ENCODE data around the gene RYR1.

RYR1 gene

GRCh38 chr19:38519168-38519567 is 85.7 kb downstream of the RYR1 start:
- no peak for DNase-seq

GRCh38 chr19:38519988-38520387 is 86.5 kb downstream of the RYR1 start:
- DNase-seq: no peak

- DNase-seq: no peak
These were observed 89.4 kb downstream of the RYR1 start for GRCh38 chr19:38522915-38523314.

DNA sequence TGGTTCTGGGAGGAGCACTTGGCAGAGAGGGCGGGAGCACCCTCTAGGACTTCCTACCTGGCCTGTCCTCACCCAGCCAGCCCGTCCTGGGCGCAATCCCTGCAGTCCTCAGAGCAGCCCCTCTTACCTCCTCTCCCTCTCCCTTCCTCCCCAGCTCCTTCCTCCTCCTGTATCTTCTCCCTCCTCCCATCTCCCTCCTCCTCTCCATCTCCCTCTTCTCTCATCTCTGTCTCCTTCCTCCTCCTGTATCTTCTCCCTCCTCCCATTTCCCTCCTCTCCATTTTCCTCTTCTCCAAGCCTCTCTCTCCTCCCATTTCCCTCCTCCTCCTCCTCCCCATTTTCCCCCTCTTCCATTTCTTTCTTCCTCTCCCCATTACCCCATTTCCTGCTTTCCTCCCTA is 89.8 kb downstream of the RYR1 start:
- DNase-seq: no peak

DNA sequence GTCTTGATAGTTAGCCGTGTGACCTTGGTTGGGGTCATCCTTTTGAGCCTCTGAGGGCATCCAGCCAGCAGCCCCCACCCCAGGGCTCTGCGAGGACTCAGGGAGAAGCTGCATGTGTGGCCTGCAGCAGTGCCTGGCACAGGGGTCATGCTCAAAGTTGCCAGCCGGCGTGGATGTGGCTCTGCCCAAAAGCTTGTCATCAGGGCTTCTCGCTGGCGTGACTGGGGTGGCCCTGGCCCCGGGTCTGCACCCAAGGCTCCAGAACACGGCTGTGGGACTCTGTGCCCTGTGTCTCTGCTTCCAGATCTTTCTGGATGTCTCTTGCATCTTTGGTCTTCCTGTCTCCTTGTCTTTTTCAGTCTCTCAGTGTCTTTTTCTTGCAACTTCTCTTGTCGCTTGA is 90.9 kb downstream of the RYR1 start:
- no peak for DNase-seq

GRCh38 chr19:38524994-38525634 is 91.6 kb downstream of the RYR1 start:
- no peak for DNase-seq

- DNase-seq: no peak
These were observed 92.9 kb downstream of the RYR1 start for GRCh38 chr19:38526430-38526829.

GRCh38 chr19:38527466-38528136 is 94.1 kb downstream of the RYR1 start:
- no peak for DNase-seq

GRCh38 chr19:38528213-38528755 is 94.8 kb downstream of the RYR1 start:
- no peak for DNase-seq

DNA sequence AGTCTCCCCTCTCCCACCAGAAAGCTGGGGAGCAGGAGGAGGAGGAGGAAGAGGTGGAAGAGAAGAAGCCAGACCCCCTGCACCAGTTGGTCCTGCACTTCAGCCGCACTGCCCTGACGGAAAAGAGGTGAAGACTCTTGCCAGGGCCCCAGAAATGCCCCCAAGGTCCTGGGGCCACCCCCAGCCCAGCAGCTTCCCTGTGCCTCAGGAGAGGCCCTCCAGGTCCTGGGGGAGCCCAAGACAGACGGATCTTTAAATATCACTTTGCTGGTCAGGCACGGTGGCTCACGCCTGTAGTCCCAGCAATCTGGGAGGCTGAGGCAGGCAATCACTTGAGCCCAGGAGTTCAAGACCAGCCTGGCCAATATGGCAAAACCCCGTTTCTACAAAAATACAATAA is 95.4 kb downstream of the RYR1 start:
- no peak for DNase-seq

DNA sequence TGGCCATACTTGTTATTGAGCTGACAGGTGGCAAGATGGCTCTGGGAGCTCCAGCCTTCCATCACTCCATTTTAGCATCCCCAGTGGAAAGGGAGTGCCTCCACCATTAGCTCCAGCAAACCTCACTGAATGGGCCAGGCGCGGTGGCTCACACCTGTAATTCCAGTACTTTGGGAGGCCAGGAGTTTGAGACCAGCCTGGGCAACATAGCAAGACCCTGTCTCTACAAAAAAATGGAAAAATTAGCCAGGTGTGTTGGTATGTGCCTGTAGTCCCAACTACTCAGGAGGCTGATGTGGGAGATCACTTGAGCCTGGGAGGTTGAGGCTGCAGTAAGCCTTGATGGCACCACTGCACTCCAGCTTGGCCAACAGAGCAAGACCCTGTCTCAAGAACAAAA is 98.0 kb downstream of the RYR1 start:
- DNase-seq: no peak

- DNase-seq: no peak
These were observed 99.4 kb downstream of the RYR1 start for GRCh38 chr19:38532939-38533338.

GRCh38 chr19:38534574-38534973 is 101.1 kb downstream of the RYR1 start:
- DNase-seq: no peak

DNA sequence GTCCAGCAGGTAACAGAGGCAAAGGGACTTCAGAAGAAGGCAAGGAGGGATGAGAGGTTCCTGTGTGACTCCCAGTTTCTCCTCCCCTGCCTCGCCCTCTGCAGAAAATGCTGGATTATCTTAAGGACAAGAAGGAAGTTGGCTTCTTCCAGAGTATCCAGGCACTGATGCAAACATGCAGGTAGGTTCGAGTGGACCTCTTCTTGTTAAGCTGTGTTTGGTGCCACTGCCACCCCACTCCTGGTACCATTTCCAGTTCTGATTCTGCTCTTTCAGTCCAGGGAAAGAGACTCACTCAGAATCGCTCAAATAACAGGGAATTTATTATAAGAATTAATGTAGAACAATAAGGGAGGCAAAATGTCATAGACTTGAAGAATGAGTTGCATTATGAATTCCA is 101.7 kb downstream of the RYR1 start:
- DNase-seq: no peak

DNA sequence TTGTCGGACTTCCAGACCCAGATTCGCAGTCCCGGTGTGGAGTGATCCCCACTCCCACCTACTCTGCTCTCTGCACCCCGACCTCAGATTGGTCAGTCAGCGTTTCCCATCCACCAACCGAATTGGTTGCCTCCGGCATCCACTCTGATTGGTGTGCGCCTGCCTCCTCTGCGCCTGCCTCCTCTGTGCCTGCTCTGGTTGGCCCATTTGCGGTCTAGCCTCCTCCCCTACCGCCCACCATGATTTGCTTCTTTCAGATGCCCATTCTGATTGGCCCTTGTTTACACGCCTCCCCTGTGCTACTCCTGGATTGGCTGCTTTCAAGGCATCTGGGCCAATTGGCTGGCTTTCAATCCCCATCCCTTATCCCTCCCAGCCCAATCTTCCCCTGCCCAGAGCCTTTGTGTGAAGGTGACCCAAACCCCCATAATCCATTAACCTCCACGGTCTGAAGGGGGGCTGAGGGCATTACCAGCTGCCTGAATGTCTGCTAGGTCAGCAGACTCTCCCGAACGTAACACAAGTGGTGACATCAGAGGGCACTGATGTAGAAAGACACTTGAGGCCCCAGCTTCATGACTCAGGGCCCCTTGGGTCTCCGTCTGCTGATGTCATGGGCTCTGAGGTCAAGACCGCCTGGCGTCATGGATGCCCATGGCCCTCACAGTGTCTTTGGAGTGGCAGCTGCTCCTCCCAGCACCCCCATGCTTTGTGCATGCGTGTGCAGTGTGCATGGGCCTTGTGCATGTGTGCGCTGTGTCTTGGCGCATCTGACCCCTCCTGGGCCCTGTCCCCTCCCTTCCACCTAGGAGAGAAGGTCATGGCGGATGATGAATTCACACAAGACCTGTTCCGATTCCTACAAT is 103.8 kb downstream of the RYR1 start:
- no peak for DNase-seq

- no peak for DNase-seq
These were observed 104.9 kb downstream of the RYR1 start for GRCh38 chr19:38538386-38538785.

DNA sequence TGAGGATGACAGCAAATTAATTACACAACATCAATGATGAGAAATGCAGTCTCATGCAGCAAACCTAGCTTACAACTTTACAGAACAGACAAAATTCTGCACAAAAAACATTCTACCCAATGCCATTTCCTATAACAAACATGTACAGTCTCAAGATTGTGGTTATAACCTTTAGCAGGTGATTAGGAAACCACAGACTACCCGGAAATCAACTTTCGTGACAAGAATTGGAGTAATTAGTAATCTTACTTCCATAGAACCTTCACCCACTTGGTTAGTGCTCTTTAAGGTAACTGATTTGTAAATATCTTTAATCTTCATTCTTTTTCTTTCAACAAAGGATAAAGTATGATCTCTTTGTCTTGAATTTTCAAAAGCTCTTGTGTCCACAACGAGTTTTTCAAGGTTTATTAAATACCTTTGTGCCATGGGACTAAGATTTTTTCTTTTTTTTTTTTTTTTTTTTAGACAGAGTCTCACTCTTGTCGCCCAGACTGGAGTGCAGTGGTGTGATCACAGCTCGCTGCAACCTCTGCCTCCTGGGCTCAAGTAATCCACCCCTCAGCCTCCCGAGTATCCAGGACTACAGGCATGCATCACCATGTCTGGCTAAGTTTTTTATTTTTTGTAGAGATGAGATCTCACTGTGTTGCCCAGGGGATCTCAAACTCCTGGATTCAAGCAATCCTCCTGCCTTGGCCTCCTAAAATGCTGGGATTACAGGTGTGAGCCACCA is 105.5 kb downstream of the RYR1 start:
- no peak for DNase-seq

GRCh38 chr19:38539751-38540150 is 106.3 kb downstream of the RYR1 start:
- DNase-seq: no peak

- no peak for DNase-seq
These were observed 108.5 kb downstream of the RYR1 start for GRCh38 chr19:38542040-38542439.

DNA sequence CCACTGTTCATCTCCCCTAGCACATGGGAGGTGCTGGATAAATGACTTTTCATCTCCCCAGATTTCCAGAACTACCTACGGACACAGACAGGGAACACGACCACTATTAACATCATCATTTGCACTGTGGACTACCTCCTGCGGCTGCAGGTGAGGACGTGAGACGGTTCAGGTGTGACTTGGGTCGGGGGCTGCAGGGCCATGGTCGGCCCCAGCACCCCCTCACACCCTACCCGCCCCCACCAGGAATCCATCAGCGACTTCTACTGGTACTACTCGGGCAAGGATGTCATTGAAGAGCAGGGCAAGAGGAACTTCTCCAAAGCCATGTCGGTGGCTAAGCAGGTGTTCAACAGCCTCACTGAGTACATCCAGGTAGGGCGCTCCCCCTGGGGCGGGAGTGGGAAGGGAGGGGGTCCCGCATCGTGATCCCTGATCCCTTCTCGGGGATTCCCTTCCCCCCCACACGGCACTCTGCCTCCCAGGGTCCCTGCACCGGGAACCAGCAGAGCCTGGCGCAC is 109.9 kb downstream of the RYR1 start:
- no peak for DNase-seq

DNA sequence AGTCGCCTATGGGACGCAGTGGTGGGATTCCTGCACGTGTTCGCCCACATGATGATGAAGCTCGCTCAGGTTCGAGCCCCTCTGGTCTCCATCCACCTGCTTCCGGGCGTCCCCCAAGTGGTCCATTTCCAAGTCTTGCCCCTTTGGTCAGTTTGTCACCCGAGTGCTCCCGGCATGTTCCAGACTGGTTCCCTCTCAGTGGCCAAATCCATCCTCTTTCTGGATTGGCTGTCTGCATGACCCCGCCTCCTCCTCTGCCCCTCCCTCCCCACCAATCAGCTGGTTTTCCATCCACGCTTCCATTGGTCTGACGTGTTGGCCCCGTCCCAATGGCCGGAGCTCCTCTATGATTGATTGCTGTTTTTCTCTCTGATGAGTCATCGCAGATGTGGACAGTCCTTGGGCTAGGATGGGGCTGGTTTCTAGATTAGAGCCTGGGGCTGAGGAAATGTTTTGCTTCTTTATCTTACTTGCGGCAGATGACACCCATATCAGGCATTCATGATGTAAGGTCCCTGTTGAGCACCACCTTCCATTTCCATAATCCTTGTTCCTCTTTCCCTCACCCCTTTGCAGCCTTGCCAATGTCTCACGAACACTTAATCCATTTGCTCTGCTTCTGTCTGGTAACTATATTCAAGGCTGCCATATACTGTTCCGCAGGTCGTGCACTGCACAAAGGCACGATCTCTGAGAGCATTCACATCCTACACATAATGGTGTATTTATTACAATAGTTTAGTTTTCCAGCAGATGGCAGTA is 110.5 kb downstream of the RYR1 start:
- DNase-seq: peak; percentile 44
